DOHH2 (cell line): ENCODE results near the gene ARMC10.

Experiments
- EZH2phosphoT487 ChIP-seq: fragments of 200-600 bp; sonication (generic); IDR thresholded peaks from 2 replicates; pipeline ENCODE4 v1.6.1; 2017; ENCODE audit warnings: borderline replicate concordance, mild to moderate bottlenecking, antibody characterized with exemption, low read length, moderate library complexity, mixed read lengths
- TF ChIP-seq, protein P1 (sequence below): fragments of 200-600 bp; sonication (generic); IDR thresholded peaks from one replicate; pipeline ENCODE4 v1.5.1; 2014; ENCODE audit warnings: antibody characterized with exemption, mild to moderate bottlenecking, low read depth, low read length; ENCODE audit not compliant: poor library complexity, severe bottlenecking

DNA sequence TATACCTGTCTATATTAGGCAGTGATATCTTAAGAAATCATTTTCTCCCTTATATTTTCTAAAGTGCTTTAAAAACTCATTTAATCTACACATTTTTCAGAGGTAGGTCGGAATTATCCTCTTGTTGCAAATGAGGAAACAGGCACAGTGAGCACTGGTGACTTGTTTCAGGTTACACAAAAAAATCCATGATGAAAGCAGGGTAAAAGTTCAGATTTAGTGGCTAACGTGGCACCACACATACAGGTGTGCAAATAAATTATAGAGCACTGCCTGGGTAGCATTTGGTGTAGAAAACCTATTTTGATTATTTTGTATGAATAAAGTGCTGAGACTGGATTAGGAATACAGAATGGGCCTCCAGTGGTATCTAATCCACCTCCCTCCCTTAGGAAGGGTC is 26.6 kb downstream of the ARMC10 start:
- TF ChIP-seq, protein P1, sequence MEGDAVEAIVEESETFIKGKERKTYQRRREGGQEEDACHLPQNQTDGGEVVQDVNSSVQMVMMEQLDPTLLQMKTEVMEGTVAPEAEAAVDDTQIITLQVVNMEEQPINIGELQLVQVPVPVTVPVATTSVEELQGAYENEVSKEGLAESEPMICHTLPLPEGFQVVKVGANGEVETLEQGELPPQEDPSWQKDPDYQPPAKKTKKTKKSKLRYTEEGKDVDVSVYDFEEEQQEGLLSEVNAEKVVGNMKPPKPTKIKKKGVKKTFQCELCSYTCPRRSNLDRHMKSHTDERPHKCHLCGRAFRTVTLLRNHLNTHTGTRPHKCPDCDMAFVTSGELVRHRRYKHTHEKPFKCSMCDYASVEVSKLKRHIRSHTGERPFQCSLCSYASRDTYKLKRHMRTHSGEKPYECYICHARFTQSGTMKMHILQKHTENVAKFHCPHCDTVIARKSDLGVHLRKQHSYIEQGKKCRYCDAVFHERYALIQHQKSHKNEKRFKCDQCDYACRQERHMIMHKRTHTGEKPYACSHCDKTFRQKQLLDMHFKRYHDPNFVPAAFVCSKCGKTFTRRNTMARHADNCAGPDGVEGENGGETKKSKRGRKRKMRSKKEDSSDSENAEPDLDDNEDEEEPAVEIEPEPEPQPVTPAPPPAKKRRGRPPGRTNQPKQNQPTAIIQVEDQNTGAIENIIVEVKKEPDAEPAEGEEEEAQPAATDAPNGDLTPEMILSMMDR, result no peak
- TF ChIP-seq EZH2phosphoT487, result no peak
